GM21381 (cell line): ENCODE measurements around the gene CORT.
"Not testable (repeated sequence)": the region's sequence is repeated elsewhere in the genome, so short reads cannot be mapped to it uniquely, and the experiment has no call there.

ENCODE experiments used
- ATAC-seq: cut with Tn5 transposase; IDR thresholded peaks from one replicate; pipeline ENCODE4 v1.9.1; 2021; ENCODE audit warnings: mild to moderate bottlenecking, moderate library complexity; ENCODE audit not compliant: unreplicated experiment

The CORT gene

DNA sequence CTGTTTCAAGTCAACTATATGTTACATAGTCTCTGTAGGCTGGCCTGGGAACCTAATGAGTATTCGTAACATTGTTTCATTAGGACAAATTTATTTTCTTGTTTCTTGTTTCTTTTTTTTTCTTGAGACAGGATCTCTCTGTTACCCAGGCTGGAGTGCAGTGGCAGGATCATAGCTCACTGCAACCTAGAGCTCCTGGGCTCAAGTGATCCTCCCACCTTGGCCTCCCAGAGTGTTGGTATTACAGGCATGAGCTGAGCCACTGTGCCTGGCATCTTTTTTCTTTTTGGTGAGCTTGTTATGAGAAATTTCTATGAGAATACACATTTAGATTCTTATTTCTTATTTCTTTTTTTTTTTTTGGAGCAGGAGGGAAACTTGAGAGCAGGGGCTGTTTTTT lies 12.8 kb upstream of the CORT start:
- no peak for ATAC-seq

DNA sequence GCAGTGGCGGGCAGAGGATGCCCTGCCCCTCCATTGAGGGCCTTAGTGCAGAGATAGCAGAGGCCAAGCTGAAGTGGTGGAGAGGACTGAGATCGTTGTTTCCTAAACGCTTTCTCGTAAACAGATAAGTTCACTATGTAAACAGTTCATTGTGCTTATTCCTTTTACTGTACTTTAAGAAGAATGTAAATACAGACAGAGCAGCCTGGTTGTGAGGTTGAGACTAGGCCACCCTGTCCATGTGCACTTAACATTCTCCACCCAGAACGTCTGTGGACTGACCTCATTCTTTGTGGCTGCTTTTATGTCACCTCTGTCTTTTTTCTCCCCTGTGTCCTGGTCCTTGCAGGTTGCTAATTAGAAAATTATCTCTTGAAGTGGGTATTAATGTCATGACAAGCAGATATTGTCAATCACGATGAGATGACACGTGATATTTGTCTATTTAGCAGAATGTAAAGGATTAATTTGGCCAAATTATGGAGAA lies 11.1 kb upstream of the CORT start:
- ATAC-seq = no peak

DNA sequence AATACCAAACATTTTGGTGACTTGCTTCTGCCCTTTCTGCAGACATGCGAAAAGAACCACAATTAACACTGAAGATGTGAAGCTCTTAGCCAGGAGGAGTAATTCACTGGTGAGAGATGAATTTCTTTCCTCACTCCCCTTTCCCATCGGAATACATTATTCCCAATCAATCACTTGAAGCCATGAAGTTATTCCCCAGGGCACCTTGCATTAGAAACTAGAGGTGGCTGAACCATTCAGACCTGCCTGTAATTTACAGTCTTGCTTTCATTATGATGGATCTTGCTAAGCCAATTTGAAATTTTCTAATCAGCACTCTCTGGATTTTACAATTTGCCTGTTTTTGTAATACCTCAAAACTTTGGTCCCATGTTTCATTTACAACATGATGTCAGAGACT lies 9.5 kb upstream of the CORT start:
- ATAC-seq = no peak

DNA sequence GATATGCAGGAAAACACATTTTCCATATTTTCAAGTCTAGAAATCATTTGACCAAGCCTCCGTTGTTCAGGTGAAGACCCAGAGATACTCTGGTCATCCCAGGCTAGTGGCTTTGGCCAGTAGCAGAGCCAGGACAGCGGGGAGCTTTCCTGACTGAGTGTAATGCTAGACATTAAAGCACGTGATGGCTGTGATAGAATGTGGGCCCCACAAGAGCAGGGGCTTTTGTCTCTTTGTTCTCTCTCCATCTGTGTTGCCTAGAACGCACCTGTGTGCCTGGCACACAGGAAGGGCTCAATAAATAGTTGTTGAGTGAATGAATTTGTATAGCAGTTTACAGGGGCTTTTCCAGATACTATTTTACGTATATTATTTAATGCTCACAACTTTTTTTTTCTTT lies 9.0 kb upstream of the CORT start:
- ATAC-seq = no peak

DNA sequence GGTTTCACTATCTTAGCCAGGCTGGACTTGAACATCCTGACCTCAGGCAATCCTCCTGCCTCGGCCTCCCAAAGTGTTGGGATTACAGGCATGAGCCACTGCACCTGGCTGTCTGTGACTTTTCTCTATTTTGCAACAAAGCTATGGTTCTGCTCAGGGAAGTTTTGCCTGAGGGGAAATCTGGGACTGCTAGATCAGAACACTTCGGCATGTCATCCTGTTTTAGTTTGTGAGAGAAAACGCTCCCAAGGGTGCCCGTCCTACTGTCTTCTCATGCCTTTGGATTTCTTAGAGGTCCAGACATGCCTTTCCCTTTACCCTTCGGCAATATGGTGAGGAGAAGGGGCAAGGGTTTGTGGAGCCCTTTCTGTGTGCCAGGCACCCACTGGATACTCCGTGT lies 5.6 kb upstream of the CORT start:
- ATAC-seq = no peak

DNA sequence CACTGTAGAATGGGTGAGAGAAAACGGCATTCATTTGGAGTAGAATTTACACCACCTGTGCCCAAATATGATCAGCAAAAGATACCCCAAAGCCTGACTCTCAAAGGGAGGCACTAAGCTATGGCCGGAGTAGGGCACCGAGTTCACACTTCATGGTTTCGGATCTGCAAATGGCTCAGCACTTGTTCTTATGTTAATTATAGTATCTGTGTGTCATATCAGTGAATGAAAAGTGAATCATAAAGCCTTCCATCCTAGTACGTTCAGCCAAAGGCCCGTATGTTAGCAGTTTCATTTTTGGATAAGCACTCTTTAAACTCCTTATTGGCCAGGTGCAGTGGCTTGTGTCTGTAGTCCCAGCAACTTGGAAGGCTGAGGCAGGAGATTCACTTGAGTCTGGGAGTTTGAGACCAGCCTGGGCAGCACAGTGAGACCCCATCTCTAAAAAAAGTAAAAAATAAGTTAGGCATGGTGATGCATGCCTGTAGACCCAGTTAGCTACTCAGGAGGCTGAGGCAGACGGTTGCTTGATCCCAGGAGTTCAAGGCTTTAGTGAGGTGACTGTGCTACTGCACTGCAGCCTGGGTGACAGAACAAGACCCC lies 4.9 kb upstream of the CORT start:
- no peak for ATAC-seq

DNA sequence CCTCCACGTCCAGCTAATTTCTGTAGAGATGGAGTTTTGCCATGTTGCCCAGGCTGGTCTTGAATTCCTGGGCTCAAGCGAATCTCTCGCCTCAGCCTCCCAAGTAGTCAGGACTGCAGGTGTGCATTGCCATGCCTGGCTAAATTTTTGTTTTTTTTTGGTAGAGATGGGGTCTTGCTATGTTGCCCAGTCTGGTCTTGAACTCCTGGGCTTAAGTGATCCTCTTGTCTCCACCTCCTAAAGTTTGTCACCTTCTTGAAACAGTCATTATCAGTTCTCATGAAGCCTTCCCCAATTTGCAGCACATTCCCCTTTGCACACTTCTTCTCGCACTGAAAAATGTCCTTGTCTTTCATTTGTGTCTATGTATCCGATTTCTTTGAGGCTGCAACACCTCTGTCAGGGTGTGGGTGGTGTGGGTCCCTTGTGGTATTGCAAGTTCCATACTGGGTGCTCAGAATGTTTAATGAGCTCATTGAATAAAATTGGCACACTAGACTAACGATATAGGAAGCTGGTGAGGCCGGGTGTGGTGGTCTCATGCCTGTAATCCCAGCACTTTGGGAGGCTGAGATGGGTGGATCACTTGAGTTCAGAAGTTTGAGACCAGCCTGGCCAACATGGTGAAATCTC lies 2.9 kb upstream of the CORT start:
- no peak for ATAC-seq

DNA sequence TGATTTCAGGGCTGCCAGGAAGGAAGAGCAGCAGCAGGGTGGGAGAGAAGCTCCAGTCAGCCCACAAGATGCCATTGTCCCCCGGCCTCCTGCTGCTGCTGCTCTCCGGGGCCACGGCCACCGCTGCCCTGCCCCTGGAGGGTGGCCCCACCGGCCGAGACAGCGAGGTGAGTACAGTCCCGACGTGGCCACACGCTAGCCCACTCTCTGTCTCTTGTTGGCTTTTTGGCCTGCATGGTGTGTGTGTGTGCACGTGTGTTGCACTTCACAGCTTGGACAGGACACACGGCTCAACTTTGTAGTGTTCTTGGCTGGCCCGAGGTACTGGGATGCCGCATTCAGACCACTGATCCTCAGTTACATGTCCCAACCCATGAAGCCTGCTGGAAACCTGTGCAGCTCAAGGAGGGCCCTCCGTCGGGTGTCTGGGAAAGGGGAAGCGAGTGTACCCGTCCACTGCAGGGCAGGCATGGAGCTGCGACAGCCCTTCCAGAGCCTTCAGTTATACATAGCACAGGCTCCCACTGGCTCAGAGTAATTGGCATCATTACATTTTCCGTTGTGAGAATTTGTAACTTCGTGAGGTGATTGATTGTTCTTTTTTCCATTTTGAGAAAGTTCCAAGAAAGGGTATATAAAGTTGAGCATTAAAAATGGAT lies 454 bp downstream of the CORT start:
- ATAC-seq = no peak

DNA sequence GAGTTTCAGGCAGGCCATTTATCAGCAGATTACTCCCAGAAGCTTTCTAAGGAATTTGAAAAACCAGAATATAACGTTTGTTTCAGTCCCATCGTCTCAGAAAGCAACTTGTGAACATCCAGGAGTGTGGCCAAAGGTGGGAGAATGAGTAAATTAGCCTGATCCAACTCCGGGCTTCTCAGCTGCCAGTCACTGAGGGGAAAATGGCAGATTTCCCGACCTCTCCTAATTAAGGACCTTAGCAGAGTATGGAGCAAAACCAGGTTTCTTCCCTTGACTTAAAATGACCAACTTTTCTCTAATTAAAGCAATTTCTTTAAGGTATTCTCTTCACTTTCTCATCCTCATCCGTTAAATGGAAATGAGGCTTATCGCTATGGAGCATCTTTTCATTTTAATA lies 1.0 kb downstream of the CORT start:
- no peak for ATAC-seq

DNA sequence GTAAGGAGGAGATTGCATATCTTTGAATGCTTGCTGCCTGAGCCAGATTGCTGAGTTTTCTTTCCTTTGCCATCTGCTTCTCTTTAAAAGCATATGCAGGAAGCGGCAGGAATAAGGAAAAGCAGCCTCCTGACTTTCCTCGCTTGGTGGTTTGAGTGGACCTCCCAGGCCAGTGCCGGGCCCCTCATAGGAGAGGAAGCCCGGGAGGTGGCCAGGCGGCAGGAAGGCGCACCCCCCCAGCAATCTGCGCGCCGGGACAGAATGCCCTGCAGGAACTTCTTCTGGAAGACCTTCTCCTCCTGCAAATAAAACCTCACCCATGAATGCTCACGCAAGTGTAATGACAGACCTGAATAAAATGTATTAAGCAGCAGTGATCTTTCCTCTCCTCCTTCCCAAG lies 1.5 kb downstream of the CORT start:
- no peak for ATAC-seq

DNA sequence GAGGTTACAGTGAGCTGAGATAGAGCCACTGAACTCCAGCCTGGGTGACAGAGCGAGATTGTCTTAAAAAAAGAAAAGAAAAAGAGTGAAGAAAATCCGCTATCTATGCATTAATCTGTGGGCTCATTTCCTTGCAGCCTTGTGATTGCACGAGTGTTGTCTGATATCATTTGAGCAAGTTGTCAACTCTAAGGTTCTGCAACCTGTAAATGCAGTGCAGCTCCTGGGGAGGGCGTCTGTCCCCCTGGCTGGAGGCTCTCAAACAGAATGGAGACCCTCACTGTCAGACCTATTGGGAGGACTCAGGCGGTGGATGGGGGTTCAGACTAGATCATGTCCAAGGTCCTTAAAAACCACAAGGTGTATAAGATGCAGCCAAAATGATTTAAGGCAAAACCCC lies 6.2 kb downstream of the CORT start:
- ATAC-seq = no peak

DNA sequence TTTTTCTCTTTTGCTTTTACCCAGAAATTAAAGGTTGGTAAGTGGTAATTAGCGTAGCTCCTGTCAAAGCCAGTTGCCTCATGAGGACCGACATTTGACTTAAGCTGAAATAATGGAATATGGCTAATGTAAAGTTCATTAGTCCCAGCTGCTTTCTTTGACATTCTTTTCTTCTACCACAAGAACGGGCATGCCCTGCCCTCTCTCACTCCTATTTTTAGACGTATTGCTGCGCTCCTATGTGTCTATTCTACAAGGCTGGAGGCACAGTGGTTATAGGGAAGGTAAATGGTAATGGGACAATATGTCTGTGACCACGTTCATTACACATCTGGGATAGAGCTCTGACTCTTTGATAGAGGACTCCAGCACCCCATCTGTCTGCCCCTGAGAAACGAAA lies 6.8 kb downstream of the CORT start:
- no peak for ATAC-seq

DNA sequence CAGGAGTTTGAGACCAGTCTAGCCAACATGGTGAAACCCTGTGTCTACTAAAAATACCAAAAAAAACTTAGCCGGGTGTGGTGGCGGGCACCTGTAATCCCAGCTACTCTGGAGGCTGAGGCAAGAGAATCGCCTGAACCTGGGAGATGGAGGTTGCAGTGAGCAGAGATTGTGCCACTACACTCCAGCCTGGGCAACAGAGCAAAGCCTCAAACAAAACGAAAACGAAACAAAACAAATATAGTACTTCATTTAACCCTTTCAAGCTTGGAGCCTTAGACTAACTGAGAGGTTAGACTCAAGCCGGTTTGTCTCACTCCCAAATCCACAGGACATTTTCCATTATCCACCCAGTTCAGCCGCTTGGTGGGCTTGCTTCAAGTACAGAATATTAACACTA lies 7.6 kb downstream of the CORT start:
- not testable (repeated sequence) for ATAC-seq

DNA sequence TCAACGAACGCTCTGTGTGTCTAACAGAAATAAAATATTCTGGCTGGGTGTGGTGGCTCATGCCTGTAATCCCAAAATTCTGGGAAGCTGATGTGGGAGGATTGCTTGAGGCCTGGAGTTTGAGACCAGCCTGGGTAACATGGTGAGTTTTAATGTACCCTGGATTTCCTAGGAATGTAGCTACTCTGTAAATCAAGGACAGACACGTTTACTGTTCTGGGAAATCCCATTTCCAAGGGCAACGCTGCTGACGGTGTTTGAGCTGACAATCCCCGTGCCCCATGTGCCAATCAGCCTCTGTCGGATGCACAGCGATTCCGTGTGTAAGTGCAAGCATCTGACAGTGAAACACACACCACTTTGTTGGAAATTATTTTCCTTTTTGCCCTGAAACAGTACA lies 8.0 kb downstream of the CORT start:
- ATAC-seq = no peak

DNA sequence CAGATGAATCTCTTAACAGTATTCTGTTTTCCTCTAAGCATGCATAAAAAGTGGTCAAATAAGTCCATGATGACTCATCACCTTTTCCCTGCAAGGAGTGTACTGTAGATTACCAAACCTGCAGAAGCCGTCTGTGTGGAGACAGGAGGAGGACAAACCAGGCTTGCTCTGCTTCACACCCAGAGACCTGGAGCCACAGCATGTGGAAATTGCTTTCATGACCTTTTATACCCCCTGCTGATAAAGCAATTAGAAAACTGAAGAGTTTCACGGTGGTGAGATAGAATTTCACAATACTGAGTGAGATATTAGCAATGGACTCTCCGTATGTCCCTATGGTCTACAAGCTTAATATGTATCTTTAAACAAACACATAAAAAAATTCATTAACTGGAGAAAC lies 9.4 kb downstream of the CORT start:
- no peak for ATAC-seq

DNA sequence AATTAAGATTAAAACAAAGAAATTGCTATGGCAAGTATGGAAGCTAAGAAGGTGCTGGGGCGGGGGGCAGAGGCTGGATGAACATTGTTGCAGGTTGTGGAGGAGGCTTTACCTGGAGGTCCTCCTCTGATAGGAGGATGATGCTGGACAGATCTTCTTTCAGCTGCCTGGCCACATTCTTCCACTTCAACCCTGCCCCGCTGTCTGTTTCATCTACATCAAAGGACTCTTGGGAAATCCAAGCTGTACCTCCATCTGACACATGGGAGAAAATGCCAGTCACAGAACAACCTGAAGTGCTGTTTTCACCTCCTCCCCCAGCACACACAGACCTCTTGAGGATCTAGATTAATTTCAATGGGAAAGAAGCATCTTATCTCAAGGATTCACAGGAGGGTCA lies 17.2 kb downstream of the CORT start:
- no peak for ATAC-seq

DNA sequence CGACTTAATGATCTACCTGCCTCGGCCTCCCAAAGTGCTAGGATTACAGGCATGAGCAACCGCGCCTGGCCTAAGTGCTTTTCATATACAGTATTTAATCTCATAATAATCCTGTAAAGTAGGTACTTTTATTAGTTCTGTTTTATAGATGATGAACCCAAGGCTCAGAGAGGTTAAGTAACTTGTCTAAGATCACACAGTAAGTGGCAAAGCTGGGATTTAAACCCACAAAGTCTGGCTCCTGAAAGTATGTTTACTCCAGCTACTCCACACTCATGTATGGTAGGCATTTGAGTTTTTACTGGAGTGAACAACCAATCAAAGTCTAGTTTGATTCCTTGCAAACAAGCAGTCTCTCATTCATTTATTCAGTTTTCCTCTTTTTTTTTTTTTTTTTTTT lies 20.2 kb downstream of the CORT start:
- ATAC-seq = no peak

DNA sequence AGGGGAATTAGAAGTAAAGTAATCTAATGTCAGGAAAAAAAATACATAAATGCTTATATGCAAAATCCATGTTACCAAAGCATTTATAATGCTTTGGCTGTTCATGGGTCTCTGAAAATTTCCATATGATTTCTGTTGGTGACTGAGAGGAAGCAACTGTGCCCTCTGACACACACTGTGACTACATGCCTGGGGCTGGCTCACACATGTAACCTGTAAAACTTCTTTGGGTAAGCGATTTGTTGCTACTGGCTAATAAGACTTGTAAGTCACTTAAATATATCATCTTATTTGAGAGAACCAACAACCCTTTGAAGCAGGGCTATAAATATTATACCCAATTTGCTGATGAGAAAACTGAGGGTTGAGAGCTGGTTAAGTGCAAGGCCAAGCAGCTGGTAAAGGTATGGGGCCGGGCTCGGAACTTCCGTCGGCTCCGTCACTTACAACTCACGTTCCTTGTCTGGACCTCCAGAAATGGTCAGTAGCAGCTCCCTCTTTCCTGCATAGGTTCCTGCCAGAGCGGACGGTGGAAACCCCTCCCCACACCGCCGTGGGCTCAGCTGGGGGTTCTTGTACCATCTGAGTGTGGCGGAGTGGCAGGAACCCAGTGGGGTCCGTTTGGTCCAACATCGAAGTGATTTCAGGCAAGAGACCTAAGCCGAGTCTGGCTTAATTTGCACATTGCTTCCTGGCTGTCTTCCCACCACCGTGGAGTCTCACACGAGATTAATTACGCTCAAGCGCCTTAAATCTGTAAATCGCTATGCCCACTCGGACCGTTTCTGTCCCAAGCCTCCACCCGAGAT lies 21.8 kb downstream of the CORT start:
- ATAC-seq = no peak

DNA sequence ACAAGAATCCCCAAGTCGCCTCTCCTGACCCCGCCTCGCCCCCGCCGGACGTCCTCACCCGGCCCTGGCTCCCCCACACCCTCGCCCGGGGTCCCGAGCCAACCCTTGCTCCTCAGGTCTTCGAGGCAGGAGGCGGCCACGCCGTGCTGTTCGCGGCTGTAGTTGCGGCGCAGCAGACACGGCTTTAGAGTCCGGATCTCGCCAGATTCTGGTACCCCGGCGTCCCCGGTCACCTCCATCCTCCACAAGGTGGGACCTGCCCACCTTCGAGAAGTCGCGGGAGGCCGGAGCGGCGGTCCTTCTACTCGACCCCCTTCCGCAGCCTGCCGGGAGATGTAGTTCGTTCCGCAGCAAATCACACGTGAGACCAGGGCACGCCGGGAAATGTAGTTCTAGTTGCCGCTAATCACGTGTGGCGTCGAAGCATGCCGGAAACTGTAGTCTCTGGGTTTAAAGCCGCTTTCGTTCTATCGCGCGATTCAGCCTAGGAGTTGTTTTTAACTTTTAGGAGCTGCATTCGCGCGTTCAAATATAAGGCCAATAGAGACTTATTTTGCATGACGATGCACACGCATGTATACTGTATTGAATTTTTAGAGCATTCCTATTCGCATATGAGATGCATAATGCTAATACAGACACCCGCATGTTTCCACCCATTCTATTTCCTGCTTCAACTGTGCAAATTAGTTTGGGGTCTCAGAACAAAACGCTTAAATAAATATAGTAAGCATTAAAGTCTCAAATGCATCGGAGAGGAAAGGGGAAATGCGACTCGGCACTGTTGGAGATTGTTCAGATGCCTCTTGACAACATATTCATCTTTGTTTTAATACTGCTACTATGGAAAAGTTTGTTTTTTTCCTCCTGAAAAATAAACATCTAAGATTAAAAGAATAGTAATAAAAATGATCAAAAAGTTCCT lies 22.7 kb downstream of the CORT start, which contains the start of gene DFFA:
Gene DFFA, minus strand, starts transcription at position 310 of the 925 bp plus-strand sequence. Its CDS starts 71 bp downstream, at position 239.
- ATAC-seq = peak; percentile 73

DNA sequence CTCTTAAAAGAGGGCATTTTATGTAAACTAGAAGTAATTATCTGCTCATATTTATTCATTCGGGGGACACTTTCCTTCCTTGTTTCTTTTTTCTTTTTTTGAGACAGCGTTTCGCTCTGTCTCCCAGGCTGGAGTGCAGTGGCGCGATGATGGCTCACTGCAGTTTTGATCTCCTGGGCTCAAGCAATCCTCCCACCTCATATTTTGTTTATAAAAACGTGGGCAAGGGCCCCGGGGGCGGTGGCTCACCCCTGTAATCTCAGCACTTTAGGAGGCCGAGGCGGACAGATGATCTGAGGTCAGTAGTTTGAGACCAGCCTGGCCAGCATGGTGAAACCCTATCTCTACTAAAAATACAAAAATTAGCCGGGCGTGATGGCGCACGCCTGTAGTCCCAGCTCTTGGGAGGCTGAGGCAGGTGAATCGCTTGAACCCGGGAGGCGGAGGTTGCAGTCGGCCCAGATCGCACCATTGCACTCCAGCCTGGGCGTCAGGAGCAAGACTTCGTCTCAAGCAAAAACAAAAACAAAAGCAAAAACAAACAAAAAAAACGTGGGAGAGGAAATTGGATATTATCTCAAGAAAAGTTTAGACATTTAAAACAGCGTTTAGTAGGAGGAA lies 23.4 kb downstream of the CORT start:
- no peak for ATAC-seq
